Measurements from ENCODE around the gene G6PC2.

- TF ChIP-seq, protein P1, sequence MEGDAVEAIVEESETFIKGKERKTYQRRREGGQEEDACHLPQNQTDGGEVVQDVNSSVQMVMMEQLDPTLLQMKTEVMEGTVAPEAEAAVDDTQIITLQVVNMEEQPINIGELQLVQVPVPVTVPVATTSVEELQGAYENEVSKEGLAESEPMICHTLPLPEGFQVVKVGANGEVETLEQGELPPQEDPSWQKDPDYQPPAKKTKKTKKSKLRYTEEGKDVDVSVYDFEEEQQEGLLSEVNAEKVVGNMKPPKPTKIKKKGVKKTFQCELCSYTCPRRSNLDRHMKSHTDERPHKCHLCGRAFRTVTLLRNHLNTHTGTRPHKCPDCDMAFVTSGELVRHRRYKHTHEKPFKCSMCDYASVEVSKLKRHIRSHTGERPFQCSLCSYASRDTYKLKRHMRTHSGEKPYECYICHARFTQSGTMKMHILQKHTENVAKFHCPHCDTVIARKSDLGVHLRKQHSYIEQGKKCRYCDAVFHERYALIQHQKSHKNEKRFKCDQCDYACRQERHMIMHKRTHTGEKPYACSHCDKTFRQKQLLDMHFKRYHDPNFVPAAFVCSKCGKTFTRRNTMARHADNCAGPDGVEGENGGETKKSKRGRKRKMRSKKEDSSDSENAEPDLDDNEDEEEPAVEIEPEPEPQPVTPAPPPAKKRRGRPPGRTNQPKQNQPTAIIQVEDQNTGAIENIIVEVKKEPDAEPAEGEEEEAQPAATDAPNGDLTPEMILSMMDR (conservative IDR thresholded peaks at IDR 0.05 in 1 of 2, IDR thresholded peaks at IDR 0.05 in 1 of 2; ENCODE audit: extremely low read depth in 1 of 2, insufficient read depth in 1 of 2, low read depth in 1 of 2, low read length in 2 of 2) = no peak
- no peak for TF ChIP-seq EZH2 (IDR thresholded peaks at IDR 0.05; ENCODE audit: borderline replicate concordance, low read length)
Measured at GRCh38 chr2:168890006-168890782, 10.9 kb upstream of the G6PC2 start, which contains the start of gene SPC25.
